Memory B cell (primary cell): ENCODE data around the gene UNC93B1.
A peak's percentile ranks its signal among the peaks of the same experiment; 100 is the strongest.

ENCODE experiments used
- ATAC-seq: fragments of 150-1000 bp; cut with Tn5 transposase; 2 replicates; pipeline ENCODE4 v1.10.0; 2021; ENCODE audit warnings: low read depth, mild to moderate bottlenecking, moderate library complexity
- DNase-seq, 2 donors: peaks; one replicate each; pipeline ENCODE4 v3.0.0; 2022; ENCODE audit warnings: low spot score in 2 of 2
- H3K27ac Mint-ChIP-seq: one replicate; pipeline ENCODE4 v1.8.0; 2022; ENCODE audit warnings: mild to moderate bottlenecking, moderate library complexity, mixed read lengths
- H3K27me3 Mint-ChIP-seq: one replicate; pipeline ENCODE4 v1.8.0; 2022; ENCODE audit warnings: mixed read lengths
- H3K36me3 Mint-ChIP-seq: one replicate; pipeline ENCODE4 v1.8.0; 2022; ENCODE audit warnings: mild to moderate bottlenecking, mixed read lengths
- H3K4me1 Mint-ChIP-seq: one replicate; pipeline ENCODE4 v1.8.0; 2022; ENCODE audit warnings: mixed read lengths
- H3K4me3 Mint-ChIP-seq: one replicate; pipeline ENCODE4 v1.8.0; 2022; ENCODE audit warnings: mild to moderate bottlenecking, moderate library complexity, mixed read lengths
- H3K9me3 Mint-ChIP-seq: one replicate; pipeline ENCODE4 v1.8.0; 2022; ENCODE audit warnings: mixed read lengths

The UNC93B1 gene

GRCh38 chr11:68035266-68035876 lies 31.5 kb upstream of the UNC93B1 start:
- no peak for DNase-seq
- Mint-ChIP-seq H3K9me3 (no peaks in the 10 kb centered on the region), H3K4me1 (peaks cover 17% of the 10 kb centered on the region), H3K4me3 (no peak overlapping the region), H3K27me3 (no peaks in the 10 kb centered on the region), H3K27ac (no peak overlapping the region), H3K36me3 (peaks cover 4% of the 10 kb centered on the region)
- ATAC-seq: no peak

DNA sequence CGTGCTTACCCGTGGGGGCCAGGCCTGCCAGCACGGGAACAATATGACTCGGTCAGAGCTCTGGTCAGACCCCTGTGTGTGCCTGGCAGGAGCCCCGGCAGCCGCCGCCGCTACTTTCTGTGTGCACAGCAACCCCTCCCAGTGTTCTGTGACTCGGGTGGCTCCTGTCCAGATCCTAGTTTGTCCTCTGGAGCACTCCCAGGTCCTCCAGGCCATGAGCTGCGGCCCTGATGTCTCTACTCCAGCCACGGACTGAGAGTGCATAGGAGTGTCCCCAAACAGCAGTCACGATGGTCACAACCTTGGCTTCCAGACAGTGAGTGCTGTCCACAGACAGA lies 29.8 kb upstream of the UNC93B1 start:
- Mint-ChIP-seq H3K4me1 (peaks cover 16% of the 10 kb centered on the region), H3K9me3 (no peaks in the 10 kb centered on the region), H3K27ac (no peak overlapping the region), H3K36me3 (peaks cover 4% of the 10 kb centered on the region), H3K27me3 (no peaks in the 10 kb centered on the region), H3K4me3 (no peak overlapping the region)
- DNase-seq: no peak
- ATAC-seq: no peak

GRCh38 chr11:68032997-68033707 lies 29.3 kb upstream of the UNC93B1 start:
- Mint-ChIP-seq H3K4me1 (peaks cover 16% of the 10 kb centered on the region), H3K27ac (no peak overlapping the region), H3K9me3 (no peaks in the 10 kb centered on the region), H3K4me3 (no peak overlapping the region), H3K27me3 (no peaks in the 10 kb centered on the region), H3K36me3 (peaks cover 4% of the 10 kb centered on the region)
- DNase-seq: no peak
- ATAC-seq: no peak

GRCh38 chr11:68032003-68032402 lies 28.1 kb upstream of the UNC93B1 start:
- Mint-ChIP-seq H3K4me1 (peaks cover 14% of the 10 kb centered on the region), H3K36me3 (peaks cover 4% of the 10 kb centered on the region), H3K27ac (no peak overlapping the region), H3K27me3 (no peaks in the 10 kb centered on the region), H3K9me3 (no peaks in the 10 kb centered on the region), H3K4me3 (peak overlapping the region; percentile 96)
- no peak for DNase-seq
- ATAC-seq: no peak

DNA sequence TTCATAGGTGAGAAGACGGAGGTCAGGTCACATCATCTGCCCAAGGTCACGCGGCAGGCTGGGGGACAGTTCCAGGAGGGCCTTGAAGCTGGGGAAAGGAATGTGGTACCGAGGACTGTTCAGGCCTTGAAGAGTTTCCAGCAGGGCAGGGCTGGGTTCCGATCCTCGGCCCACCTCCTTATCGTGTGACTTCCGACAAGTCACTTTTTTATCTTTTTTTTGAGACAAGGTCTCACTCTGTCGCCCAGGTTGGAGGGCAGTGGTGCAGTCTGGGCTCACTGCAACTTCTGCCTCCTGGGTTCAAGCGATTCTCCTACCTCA lies 27.2 kb upstream of the UNC93B1 start:
- no peak for ATAC-seq
- Mint-ChIP-seq H3K4me3 (peak overlapping the region; percentile 96), H3K36me3 (peaks cover 4% of the 10 kb centered on the region), H3K9me3 (no peaks in the 10 kb centered on the region), H3K4me1 (peaks cover 11% of the 10 kb centered on the region), H3K27ac (peak overlapping the region; percentile 49), H3K27me3 (no peaks in the 10 kb centered on the region)
- no peak for DNase-seq

DNA sequence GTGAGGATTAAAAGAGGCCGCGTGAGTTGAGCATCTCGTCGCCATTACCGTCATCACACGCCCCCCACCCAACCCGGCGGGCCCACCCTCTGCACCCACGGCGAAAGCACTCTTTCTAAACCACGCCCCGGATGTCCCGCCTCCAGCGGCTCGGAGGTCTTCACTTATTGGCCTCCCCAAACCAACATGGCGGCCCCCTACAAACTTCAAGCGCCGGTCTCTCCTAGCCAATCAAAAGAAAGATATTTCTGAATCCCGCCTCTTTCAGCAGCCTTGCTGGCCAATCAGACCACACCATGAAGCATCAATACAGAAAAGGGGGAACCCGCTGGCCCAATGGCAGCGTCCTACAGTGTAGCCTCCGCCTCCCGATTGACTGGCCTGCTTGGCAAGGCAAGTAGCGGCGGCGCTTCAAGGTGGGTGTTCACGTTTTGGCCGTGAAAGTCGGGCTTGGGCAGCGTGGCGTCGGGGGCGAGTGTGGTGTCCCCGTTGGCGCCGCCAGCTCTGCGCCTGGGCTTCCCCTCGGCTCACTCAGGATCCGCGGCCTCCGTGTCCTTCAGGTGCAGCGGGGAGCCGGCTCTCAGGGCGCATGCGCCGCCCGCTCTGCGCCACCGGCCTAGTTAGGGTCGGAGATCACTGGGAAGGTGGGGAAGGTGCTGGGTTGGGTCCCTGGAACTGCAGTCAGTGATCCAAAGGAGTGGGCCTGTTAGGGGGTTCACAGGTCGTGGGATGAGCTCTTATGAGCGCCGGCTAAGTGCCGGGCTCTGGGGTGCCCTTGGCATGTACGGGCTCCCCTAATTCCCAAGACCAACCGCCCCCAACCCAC lies 26.6 kb upstream of the UNC93B1 start, which contains the start of gene NDUFS8:
NDUFS8 (plus strand) TSS at position 364 of the 826 bp plus-strand sequence. CDS start 1,471 bp downstream, outside the sequence.
- peak; percentile 87 to 93 for DNase-seq
- Mint-ChIP-seq H3K4me1 (peaks cover 11% of the 10 kb centered on the region), H3K9me3 (no peaks in the 10 kb centered on the region), H3K4me3 (peak within 1 kb of the TSS; percentile 96), H3K27me3 (no peaks in the 10 kb centered on the region), H3K27ac (peak within 1 kb of the TSS; percentile 49), H3K36me3 (peaks cover 4% of the 10 kb centered on the region)
- ATAC-seq: peak; percentile 96

GRCh38 chr11:68028802-68029545 lies 25.1 kb upstream of the UNC93B1 start:
- Mint-ChIP-seq H3K27ac (no peak overlapping the region), H3K4me3 (peak overlapping the region; percentile 96), H3K27me3 (no peaks in the 10 kb centered on the region), H3K4me1 (peaks cover 11% of the 10 kb centered on the region), H3K36me3 (peaks cover 5% of the 10 kb centered on the region), H3K9me3 (no peaks in the 10 kb centered on the region)
- ATAC-seq: no peak
- no peak for DNase-seq

GRCh38 chr11:68027667-68028066 lies 23.8 kb upstream of the UNC93B1 start:
- H3K27me3 Mint-ChIP-seq: no peaks in the 10 kb centered on the region
- H3K27ac Mint-ChIP-seq: no peak overlapping the region
- DNase-seq: no peak
- H3K4me1 Mint-ChIP-seq: peaks cover 11% of the 10 kb centered on the region
- ATAC-seq: no peak
- H3K9me3 Mint-ChIP-seq: no peaks in the 10 kb centered on the region
- H3K4me3 Mint-ChIP-seq: no peak overlapping the region
- peaks cover 2% of the 10 kb centered on the region for H3K36me3 Mint-ChIP-seq

DNA sequence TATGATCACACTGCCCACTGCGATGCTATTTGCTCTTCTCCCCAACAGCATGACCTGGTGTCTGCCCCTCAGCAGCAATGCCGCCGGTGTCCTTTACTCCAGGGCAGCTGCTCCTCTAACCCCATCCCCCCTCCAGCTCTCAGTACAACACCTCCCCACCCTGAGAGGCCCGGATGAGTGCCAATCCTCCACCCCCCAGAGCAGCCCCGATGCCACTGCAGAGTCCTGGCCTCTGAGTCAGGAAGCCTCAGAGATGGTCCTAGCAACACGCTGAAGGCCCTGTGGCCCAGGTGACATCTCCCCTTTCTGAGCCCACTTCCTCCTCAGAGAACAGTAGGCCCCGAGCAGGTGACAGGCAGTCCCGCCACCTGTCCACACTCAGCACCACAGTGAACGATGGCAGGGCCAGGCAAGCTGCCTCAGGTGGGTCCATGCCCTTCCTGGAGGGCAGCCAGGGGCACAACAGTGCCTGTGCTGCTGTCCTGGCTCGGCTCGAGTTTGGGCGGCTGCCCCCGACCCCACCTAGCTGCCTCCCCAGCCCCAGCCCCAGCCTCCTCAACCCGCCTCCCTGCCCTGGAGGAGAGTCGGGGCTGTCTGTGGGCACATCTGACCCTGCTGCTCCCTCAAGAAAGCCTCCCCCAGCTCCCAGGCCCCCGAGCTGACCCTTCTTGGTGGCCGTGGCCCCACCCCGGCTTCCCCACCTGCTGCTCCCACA lies 22.7 kb upstream of the UNC93B1 start:
- Mint-ChIP-seq H3K27ac (no peak overlapping the region), H3K9me3 (no peaks in the 10 kb centered on the region), H3K36me3 (peaks cover 2% of the 10 kb centered on the region), H3K4me1 (peaks cover 9% of the 10 kb centered on the region), H3K27me3 (no peaks in the 10 kb centered on the region), H3K4me3 (no peak overlapping the region)
- DNase-seq (no peak), ATAC-seq (no peak)

GRCh38 chr11:68025047-68025446 lies 21.1 kb upstream of the UNC93B1 start:
- H3K4me1 Mint-ChIP-seq: peaks cover 13% of the 10 kb centered on the region
- H3K36me3 Mint-ChIP-seq: peaks cover 2% of the 10 kb centered on the region
- H3K4me3 Mint-ChIP-seq: no peak overlapping the region
- ATAC-seq: peak; percentile 60
- no peak for DNase-seq
- H3K27ac Mint-ChIP-seq: no peak overlapping the region
- peaks cover 3% of the 10 kb centered on the region for H3K27me3 Mint-ChIP-seq
- H3K9me3 Mint-ChIP-seq: no peaks in the 10 kb centered on the region

DNA sequence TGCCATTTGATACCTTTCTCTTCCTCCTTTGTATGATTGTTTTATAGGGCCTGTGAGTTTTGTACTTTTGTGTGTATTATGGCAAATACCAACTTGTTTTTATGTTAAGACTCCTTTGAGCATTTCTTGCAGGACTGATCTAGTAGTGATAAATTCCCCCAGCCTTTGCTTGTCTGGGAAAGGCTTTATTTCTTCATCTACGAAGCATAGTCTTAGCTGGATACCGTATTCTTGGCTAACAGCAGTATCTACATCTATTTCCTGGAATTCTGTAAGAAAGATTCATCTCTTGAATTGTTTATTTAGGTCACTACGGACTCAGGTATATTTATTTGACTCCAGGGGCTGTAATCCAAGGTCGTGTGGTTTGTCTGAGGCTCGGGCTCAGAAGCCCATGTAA lies 20.6 kb upstream of the UNC93B1 start:
- Mint-ChIP-seq H3K9me3 (no peaks in the 10 kb centered on the region), H3K4me3 (no peak overlapping the region), H3K4me1 (peaks cover 11% of the 10 kb centered on the region), H3K27me3 (peaks cover 3% of the 10 kb centered on the region), H3K36me3 (peaks cover 2% of the 10 kb centered on the region), H3K27ac (no peak overlapping the region)
- ATAC-seq (no peak), DNase-seq (no peak)

- Mint-ChIP-seq H3K27ac (no peak overlapping the region), H3K36me3 (peaks cover 2% of the 10 kb centered on the region), H3K27me3 (peaks cover 3% of the 10 kb centered on the region), H3K9me3 (no peaks in the 10 kb centered on the region), H3K4me1 (peaks cover 7% of the 10 kb centered on the region), H3K4me3 (no peak overlapping the region)
- DNase-seq (no peak), ATAC-seq (no peak)
Observed at GRCh38 chr11:68022531-68022930, 18.6 kb upstream of the UNC93B1 start.

- Mint-ChIP-seq H3K27me3 (peaks cover 3% of the 10 kb centered on the region), H3K9me3 (no peaks in the 10 kb centered on the region), H3K27ac (no peak overlapping the region), H3K36me3 (peaks cover 2% of the 10 kb centered on the region), H3K4me1 (peaks cover 7% of the 10 kb centered on the region), H3K4me3 (no peak overlapping the region)
- ATAC-seq (no peak), DNase-seq (no peak)
Observed at GRCh38 chr11:68021167-68021787, 17.4 kb upstream of the UNC93B1 start.
